Measurements from ENCODE around the gene RFC3. TPM values are rescaled to one million over a fixed set of nuclear protein-coding genes. Genes with fewer than 3 reads are reported as not detected.

Gene RFC3
- total RNA-seq, 1 experiment from 2014 or later, result 64.4 TPM

DNA sequence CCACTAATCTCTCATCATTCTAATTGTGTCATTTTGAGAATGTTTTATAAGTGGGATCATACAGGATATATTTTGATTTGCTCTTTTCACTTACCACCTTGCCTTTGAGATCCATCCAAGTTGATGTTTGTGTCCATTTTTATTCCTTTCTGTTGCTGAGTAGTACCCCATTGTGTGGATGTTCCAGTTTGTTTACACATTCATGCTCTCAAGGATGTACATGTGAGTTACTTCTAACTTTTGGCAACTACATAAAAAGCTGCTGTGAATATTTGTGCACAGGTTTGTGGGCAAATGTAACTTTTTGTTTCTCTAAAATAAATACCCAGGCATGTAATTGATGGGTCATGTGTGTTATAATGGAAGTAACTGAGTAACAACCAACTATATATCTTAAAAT is 64.9 kb downstream of the RFC3 start:
- TF ChIP-seq, protein P1, sequence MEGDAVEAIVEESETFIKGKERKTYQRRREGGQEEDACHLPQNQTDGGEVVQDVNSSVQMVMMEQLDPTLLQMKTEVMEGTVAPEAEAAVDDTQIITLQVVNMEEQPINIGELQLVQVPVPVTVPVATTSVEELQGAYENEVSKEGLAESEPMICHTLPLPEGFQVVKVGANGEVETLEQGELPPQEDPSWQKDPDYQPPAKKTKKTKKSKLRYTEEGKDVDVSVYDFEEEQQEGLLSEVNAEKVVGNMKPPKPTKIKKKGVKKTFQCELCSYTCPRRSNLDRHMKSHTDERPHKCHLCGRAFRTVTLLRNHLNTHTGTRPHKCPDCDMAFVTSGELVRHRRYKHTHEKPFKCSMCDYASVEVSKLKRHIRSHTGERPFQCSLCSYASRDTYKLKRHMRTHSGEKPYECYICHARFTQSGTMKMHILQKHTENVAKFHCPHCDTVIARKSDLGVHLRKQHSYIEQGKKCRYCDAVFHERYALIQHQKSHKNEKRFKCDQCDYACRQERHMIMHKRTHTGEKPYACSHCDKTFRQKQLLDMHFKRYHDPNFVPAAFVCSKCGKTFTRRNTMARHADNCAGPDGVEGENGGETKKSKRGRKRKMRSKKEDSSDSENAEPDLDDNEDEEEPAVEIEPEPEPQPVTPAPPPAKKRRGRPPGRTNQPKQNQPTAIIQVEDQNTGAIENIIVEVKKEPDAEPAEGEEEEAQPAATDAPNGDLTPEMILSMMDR (conservative IDR thresholded peaks at IDR 0.05; ENCODE audit: low read depth, low read length), result no peak
- TF ChIP-seq EZH2 (IDR thresholded peaks at IDR 0.05; ENCODE audit: borderline replicate concordance, low read depth, low read length, poor library complexity, severe bottlenecking), result no peak
- no peak for DNase-seq (ENCODE audit: low spot score)
- POLR2A ChIA-PET (ENCODE audit: low non-redundant PET), result no interaction called here
- Histone ChIP-seq H3K27me3 (replicated peaks; ENCODE audit: insufficient read depth, low read depth, low read length, poor library complexity) (no peaks in the 10 kb centered on the region), H3K36me3 (ENCODE audit: insufficient read depth, low read length, poor library complexity, severe bottlenecking) (no peaks in the 10 kb centered on the region), H3K27ac (ENCODE audit: low read depth, low read length, poor library complexity, severe bottlenecking) (no peak overlapping the region), H3K4me3 (ENCODE audit: low read depth, low read length, poor library complexity, severe bottlenecking) (no peak overlapping the region), H3K4me1 (ENCODE audit: insufficient read depth, low read length, poor library complexity, severe bottlenecking) (peaks cover 18% of the 10 kb centered on the region), H3K9me3 (ENCODE audit: low read depth, low read length, poor library complexity, severe bottlenecking) (no peaks in the 10 kb centered on the region)
- intact Hi-C loops (cut with micrococcal nuclease; ENCODE audit: unreplicated experiment), result no loop called here
- no TSS peak for BruUV-seq (replicated peaks)
- CTCF ChIA-PET, result no interaction called here

DNA sequence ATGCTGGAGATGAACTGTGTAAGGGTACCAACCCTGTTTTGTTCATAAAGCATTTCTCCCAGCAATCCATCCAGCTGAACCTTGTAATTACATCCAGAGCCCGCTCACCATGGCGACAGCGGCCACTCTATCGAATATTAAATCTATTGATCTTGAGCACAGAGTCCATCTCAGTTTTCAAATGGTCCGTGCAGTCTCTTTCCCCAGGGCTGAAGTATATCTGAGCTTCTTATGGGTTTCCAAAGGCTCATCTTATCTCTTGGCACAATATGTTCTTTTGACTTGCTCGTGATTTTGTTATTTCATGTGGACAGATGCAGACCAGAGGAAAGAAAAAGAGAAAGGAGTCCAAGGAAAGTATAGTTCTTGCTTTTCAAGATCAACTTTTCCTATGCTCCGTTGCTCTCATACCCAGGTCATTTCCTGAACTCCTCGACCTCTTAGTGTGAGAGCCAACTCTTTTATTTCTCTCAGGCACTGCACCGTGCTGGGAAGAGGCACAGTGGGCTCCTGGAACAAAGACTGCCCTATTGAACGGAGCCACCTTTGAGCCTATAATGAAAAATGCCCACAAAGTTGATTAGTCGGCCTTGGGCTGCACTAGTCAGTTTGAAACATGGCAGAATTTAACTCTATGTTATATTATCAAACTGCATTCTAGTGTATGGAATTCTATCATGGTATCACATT is 66.7 kb downstream of the RFC3 start:
- H3K9me3 ChIP-seq (ENCODE audit: low read depth, low read length, poor library complexity, severe bottlenecking), result no peaks in the 10 kb centered on the region
- ChIA-PET CTCF (no interaction called here), POLR2A (ENCODE audit: low non-redundant PET) (no interaction called here)
- no peak overlapping the region for H3K4me3 ChIP-seq (ENCODE audit: low read depth, low read length, poor library complexity, severe bottlenecking)
- intact Hi-C loops (cut with micrococcal nuclease; ENCODE audit: unreplicated experiment), result no loop called here
- no peak for TF ChIP-seq EZH2 (IDR thresholded peaks at IDR 0.05; ENCODE audit: borderline replicate concordance, low read depth, low read length, poor library complexity, severe bottlenecking)
- TF ChIP-seq, protein P1 (conservative IDR thresholded peaks at IDR 0.05; ENCODE audit: low read depth, low read length), result no peak
- no TSS peak for BruUV-seq (replicated peaks)
- no peak for DNase-seq (ENCODE audit: low spot score)
- H3K36me3 ChIP-seq (ENCODE audit: insufficient read depth, low read length, poor library complexity, severe bottlenecking), result no peaks in the 10 kb centered on the region
- no peaks in the 10 kb centered on the region for H3K27me3 ChIP-seq (replicated peaks; ENCODE audit: insufficient read depth, low read depth, low read length, poor library complexity)
- no peak overlapping the region for H3K27ac ChIP-seq (ENCODE audit: low read depth, low read length, poor library complexity, severe bottlenecking)
- peaks cover 3% of the 10 kb centered on the region for H3K4me1 ChIP-seq (ENCODE audit: insufficient read depth, low read length, poor library complexity, severe bottlenecking)

Data from A673 (cell line).